Measurements from ENCODE around the gene MRPL12. TPM values are rescaled to one million over a fixed set of nuclear protein-coding genes. Genes with fewer than 3 reads are reported as not detected.

Gene MRPL12
- total RNA-seq, 1 experiment from 2014 or later = 260 TPM

DNA sequence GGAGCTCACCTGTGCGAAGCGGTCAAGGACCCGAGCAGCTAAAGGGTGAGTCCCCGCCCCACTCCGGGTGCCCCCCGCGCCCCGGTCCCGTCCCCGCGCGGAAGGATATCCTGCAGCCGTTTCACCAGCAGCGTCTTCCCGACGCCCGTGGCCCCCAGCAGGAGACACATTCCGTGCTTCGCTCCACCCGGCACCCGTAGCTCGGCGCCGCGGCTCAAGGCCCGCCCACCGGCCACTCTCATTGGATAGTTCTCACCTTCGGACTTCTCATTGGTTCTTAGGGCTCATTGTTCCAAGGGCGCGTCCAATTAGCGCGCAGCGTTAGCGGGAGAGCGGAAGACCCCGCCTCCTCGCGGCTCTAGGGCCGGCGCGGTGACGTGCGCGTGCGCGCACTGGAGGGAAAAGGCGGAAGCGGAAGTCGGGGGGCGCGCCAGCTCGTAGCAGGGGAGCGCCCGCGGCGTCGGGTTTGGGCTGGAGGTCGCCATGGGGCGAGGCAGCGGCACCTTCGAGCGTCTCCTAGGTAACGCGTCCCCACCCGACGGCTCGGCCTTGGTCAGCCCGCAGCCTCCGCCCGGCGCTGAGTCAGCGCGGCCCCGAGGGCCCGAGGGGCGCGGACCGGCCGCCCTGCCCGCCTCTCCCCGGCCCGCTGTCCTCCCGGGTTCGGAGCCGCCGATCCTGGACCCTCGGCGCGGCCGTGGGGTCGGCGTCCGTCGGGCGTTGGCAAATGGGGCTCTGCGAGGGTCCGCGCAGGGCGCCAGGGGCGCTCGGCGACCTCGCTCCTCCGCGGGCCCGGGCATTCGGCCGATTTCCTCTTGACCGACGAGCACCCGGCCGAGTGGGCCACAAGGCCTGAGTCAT, 19.4 kb upstream of the MRPL12 start, which contains the start of the genes ARL16 and HGS (continued):
- TF ChIP-seq, protein P1, sequence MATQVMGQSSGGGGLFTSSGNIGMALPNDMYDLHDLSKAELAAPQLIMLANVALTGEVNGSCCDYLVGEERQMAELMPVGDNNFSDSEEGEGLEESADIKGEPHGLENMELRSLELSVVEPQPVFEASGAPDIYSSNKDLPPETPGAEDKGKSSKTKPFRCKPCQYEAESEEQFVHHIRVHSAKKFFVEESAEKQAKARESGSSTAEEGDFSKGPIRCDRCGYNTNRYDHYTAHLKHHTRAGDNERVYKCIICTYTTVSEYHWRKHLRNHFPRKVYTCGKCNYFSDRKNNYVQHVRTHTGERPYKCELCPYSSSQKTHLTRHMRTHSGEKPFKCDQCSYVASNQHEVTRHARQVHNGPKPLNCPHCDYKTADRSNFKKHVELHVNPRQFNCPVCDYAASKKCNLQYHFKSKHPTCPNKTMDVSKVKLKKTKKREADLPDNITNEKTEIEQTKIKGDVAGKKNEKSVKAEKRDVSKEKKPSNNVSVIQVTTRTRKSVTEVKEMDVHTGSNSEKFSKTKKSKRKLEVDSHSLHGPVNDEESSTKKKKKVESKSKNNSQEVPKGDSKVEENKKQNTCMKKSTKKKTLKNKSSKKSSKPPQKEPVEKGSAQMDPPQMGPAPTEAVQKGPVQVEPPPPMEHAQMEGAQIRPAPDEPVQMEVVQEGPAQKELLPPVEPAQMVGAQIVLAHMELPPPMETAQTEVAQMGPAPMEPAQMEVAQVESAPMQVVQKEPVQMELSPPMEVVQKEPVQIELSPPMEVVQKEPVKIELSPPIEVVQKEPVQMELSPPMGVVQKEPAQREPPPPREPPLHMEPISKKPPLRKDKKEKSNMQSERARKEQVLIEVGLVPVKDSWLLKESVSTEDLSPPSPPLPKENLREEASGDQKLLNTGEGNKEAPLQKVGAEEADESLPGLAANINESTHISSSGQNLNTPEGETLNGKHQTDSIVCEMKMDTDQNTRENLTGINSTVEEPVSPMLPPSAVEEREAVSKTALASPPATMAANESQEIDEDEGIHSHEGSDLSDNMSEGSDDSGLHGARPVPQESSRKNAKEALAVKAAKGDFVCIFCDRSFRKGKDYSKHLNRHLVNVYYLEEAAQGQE (IDR thresholded peaks at IDR 0.05; ENCODE audit: low read depth) = no peak

DNA sequence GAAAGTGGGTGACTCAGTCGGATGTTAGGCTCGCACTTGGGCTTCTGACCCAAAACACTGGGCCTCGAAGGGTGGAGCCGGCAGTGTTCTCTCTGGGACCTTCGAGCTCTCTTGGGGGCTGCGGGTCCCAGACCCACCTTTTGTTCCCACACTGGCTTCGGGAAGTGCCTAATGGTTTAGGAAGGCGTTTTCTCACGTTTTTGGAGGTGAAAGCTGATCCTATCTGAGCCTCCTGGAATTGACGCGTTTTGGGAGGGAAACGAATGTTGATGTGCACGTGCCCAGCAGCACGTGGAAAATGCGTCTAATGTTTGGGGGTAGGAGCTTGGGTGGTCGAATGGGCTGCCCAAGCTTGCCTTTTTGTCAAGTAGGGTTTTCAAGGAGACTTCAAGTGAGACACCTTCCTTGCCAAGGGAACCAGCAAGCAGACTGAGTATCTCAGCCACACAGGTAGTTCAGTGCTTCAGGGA, 18.7 kb upstream of the MRPL12 start:
- intact Hi-C loops (cut with micrococcal nuclease) = no loop called here
- ChIA-PET RAD21 (ENCODE audit: low non-redundant PET in 1 of 2, low total read pairs in 2 of 2, uncharacterized antibody in 2 of 2, unreplicated experiment in 2 of 2) (interaction anchor here in 1 of 2 experiments (1.2 kb wide), 1 partner anchor 17 kb away, joined by 4 read pairs; the partner anchor contains the start of genes CCDC137 and OXLD1), POLR2A (interaction anchor here (1.0 to 4.4 kb wide), 8 partner anchors 9 to 166 kb away, joined by 3 to 33 read pairs (median 6); partner anchors contain the start of gene MRPL12), CTCF (interaction anchor here (1.2 kb wide), 1 partner anchor 9 kb away, joined by 8 read pairs; no protein-coding TSS in a partner anchor)
- ATAC-seq (no peak; the same call in 1 of the 2 replicates), DNase-seq (ENCODE audit: low read depth, low spot score) (no peak)
- peak overlapping the region; percentile 85 for H3K9ac ChIP-seq (ENCODE audit: low read length)
- H3K9me3 ChIP-seq (ENCODE audit: control insufficient read depth in 1 of 2, insufficient read depth in 1 of 2, low read depth in 1 of 2, low read length in 2 of 2) = no peaks in the 10 kb centered on the region
- peaks cover 22 to 46% of the 10 kb centered on the region in 2 experiments for H3K36me3 ChIP-seq (ENCODE audit: control insufficient read depth in 1 of 2, insufficient read depth in 2 of 2, low read length in 2 of 2)
- H2AFZ ChIP-seq (ENCODE audit: low read depth, low read length, poor library complexity, severe bottlenecking) = no peak overlapping the region
- no peaks in the 10 kb centered on the region for H3K27me3 ChIP-seq (ENCODE audit: insufficient read depth, low read length)
- H3K9me2 ChIP-seq (ENCODE audit: insufficient read depth) = no peaks in the 10 kb centered on the region
- H3K4me3 ChIP-seq (replicated peaks in 1 of 2; ENCODE audit: low read depth in 1 of 2, low read length in 2 of 2) = peak overlapping the region; percentile 86 to 99
- H3K27ac ChIP-seq (ENCODE audit: low read depth, low read length) = peak overlapping the region; percentile 92
- H3K4me1 ChIP-seq (ENCODE audit: control insufficient read depth in 1 of 2, insufficient read depth in 2 of 2, low read length in 2 of 2) = peaks cover 18 to 23% of the 10 kb centered on the region in 2 experiments
- H3K79me2 ChIP-seq (ENCODE audit: insufficient read depth, low read length) = peaks cover 79% of the 10 kb centered on the region
- peak overlapping the region; percentile 100 for H3K4me2 ChIP-seq (ENCODE audit: low read length)
- peaks cover 6% of the 10 kb centered on the region; the same call in 1 of the 2 replicates for H4K20me1 ChIP-seq (ENCODE audit: insufficient read depth)
- TF ChIP-seq ZFX (IDR thresholded peaks at IDR 0.05) (peak; percentile 77; the same call in 1 of the 2 replicates), EZH2phosphoT487 (IDR thresholded peaks at IDR 0.05; ENCODE audit: borderline replicate concordance) (no peak)
- TSS peak; percentile 78 for BruUV-seq (replicated peaks)

Data from HCT116 (cell line).